ENCODE measurements around the gene NOS1AP. TPM values are rescaled to one million over a fixed set of nuclear protein-coding genes. Genes with fewer than 3 reads are reported as not detected.
A peak's percentile ranks its signal among the peaks of the same experiment; 100 is the strongest.

The NOS1AP gene
- total RNA-seq, 1 experiment from 2014 or later = 2.6 TPM

DNA sequence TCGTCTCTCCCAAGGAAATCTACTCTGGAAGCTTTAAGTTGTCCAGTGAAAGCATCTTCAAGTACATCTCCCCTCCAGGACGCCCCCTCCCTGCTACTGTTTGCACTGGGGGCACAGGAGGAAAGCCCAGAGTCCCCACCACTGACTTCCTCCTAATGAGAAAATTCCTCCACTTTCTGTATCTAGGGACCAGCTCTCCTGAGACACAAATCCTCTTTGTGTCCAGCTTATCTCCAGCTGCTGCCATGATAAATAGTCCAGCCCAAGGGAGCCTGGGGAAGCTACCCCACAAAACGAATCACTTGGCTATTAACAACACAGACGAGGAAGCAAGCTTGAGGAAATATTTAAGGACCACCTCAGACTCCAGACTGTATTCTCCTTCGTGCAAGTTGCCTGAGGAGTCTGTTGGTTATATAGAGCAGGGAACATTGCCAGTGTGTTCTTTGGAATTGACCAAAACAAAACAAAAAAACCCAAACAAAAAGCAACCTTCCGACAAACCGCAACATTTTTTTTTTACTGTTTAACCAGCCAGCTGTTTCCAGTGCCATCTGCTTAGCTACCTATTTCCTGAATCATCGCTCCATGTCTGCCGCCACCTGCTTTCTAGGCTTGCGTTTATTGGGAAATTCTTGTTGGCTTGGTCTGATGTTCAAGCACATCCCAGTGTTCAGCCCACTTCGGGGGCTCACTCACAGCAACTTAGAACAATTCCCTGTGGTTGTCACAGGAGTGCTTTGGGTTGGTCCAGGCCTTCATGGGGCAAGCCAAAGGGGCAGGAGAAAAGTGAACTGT lies 319.7 kb downstream of the NOS1AP start:
- DNase-seq (peak; percentile 62), ATAC-seq (peak; percentile 42)
- TF ChIP-seq, protein P1, sequence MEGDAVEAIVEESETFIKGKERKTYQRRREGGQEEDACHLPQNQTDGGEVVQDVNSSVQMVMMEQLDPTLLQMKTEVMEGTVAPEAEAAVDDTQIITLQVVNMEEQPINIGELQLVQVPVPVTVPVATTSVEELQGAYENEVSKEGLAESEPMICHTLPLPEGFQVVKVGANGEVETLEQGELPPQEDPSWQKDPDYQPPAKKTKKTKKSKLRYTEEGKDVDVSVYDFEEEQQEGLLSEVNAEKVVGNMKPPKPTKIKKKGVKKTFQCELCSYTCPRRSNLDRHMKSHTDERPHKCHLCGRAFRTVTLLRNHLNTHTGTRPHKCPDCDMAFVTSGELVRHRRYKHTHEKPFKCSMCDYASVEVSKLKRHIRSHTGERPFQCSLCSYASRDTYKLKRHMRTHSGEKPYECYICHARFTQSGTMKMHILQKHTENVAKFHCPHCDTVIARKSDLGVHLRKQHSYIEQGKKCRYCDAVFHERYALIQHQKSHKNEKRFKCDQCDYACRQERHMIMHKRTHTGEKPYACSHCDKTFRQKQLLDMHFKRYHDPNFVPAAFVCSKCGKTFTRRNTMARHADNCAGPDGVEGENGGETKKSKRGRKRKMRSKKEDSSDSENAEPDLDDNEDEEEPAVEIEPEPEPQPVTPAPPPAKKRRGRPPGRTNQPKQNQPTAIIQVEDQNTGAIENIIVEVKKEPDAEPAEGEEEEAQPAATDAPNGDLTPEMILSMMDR (conservative IDR thresholded peaks at IDR 0.05; ENCODE audit: low read depth, low read length) = no peak
- TF ChIP-seq EZH2phosphoT487 (IDR thresholded peaks at IDR 0.05; ENCODE audit: borderline replicate concordance, low read length) = no peak
- TF ChIP-seq EZH2 (IDR thresholded peaks at IDR 0.05; ENCODE audit: low read length, unreplicated experiment) = no peak
- ChIA-PET POLR2A (ENCODE audit: unreplicated experiment) (interaction anchor here (0.6 to 0.7 kb wide), 2 partner anchors 111 to 1608 kb away, joined by 4 read pairs; no protein-coding TSS in a partner anchor), CTCF (interaction anchor here (0.6 to 1.9 kb wide), 4 partner anchors 30 to 352 kb away, joined by 3 to 14 read pairs (median 3); no protein-coding TSS in a partner anchor)
- no TSS peak for BruUV-seq (replicated peaks)
- Histone ChIP-seq H2AFZ (ENCODE audit: low read length) (peak overlapping the region; percentile 14; the same call in 1 of the 2 replicates), H3F3A (ENCODE audit: low read length, unreplicated experiment) (no peaks in the 10 kb centered on the region), H3K4me2 (ENCODE audit: low read length) (peak overlapping the region; percentile 61; the same call in 1 of the 2 replicates), H3K4me1 (ENCODE audit: insufficient read depth, low read length) (peaks cover 11% of the 10 kb centered on the region), H3K36me3 (ENCODE audit: low read depth, low read length) (no peaks in the 10 kb centered on the region), H3K79me2 (ENCODE audit: low read length) (no peaks in the 10 kb centered on the region), H3K27ac (ENCODE audit: low read length) (no peak overlapping the region), H3K27me3 (ENCODE audit: low read length) (no peaks in the 10 kb centered on the region), H3K9me2 (replicated peaks; ENCODE audit: low read length) (no peaks in the 10 kb centered on the region), H3K4me3 (ENCODE audit: low read length) (no peak overlapping the region), H3K9me3 (ENCODE audit: low read length) (no peaks in the 10 kb centered on the region), H4K20me1 (ENCODE audit: low read length) (no peaks in the 10 kb centered on the region), H3K9ac (ENCODE audit: low read length) (no peak overlapping the region)
- intact Hi-C loops (cut with micrococcal nuclease) = no loop called here

DNA sequence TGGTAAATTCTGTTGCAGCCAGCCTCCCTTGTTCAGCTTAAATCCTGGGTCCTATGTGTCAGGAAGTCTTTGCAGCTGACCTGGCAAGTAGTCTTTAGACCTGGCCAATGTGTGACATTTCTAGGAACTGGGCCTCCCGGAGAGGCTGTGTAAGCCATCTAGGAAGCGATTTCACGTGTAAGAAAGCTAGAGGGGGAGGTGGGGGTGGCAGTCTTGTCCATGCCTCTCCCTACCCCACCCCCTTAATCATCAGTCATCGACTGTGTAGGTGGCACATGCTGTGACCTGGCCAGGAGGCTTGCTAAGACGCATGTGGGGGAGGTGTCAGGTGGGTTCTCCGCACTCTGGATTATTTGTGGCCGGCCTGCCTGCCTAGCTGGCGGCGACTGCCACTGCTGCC lies 320.5 kb downstream of the NOS1AP start:
- intact Hi-C loops (cut with micrococcal nuclease) = loop anchor here (10.0 kb wide), 2 partner anchors 235 to 625 kb away; partner anchors contain the start of gene ATF6
- H3K4me2 ChIP-seq (ENCODE audit: low read length) = no peak overlapping the region
- ChIA-PET CTCF (interaction anchor here (1.3 to 1.9 kb wide), 2 partner anchors 32 to 353 kb away, joined by 3 to 14 read pairs; no protein-coding TSS in a partner anchor), POLR2A (ENCODE audit: unreplicated experiment) (no interaction called here)
- H2AFZ ChIP-seq (ENCODE audit: low read length) = no peak overlapping the region
- H3K27ac ChIP-seq (ENCODE audit: low read length) = no peak overlapping the region
- no TSS peak for BruUV-seq (replicated peaks)
- no peaks in the 10 kb centered on the region for H3K79me2 ChIP-seq (ENCODE audit: low read length)
- H3K36me3 ChIP-seq (ENCODE audit: low read depth, low read length) = no peaks in the 10 kb centered on the region
- no peak overlapping the region for H3K4me3 ChIP-seq (ENCODE audit: low read length)
- no peaks in the 10 kb centered on the region for H3F3A ChIP-seq (ENCODE audit: low read length, unreplicated experiment)
- ATAC-seq = no peak
- no peaks in the 10 kb centered on the region for H3K9me2 ChIP-seq (replicated peaks; ENCODE audit: low read length)
- no peak for DNase-seq
- H3K4me1 ChIP-seq (ENCODE audit: insufficient read depth, low read length) = peaks cover 11% of the 10 kb centered on the region
- TF ChIP-seq, protein P1 (conservative IDR thresholded peaks at IDR 0.05; ENCODE audit: low read depth, low read length) = no peak
- no peak for TF ChIP-seq EZH2 (IDR thresholded peaks at IDR 0.05; ENCODE audit: low read length, unreplicated experiment)
- no peak for TF ChIP-seq EZH2phosphoT487 (IDR thresholded peaks at IDR 0.05; ENCODE audit: borderline replicate concordance, low read length)
- H3K9ac ChIP-seq (ENCODE audit: low read length) = no peak overlapping the region
- H4K20me1 ChIP-seq (ENCODE audit: low read length) = no peaks in the 10 kb centered on the region
- H3K9me3 ChIP-seq (ENCODE audit: low read length) = no peaks in the 10 kb centered on the region
- H3K27me3 ChIP-seq (ENCODE audit: low read length) = no peaks in the 10 kb centered on the region
